Prostate gland (tissue), 2 donors: Measurements from ENCODE around the gene AK8. TPM values are rescaled to one million over a fixed set of nuclear protein-coding genes. Genes with fewer than 3 reads are reported as not detected.

Source experiments
- DNase-seq: peaks from one replicate; pipeline ENCODE4 v3.0.0-alpha.2; 2019; ENCODE audit warnings: low spot score
- H3K27ac ChIP-seq, 2 donors: fragments of 200-600 bp; sonication (generic); 2 replicates each; pipeline ENCODE4 v1.5.1; 2017 to 2019
- H3K27me3 ChIP-seq: fragments of 200-600 bp; sonication (generic); replicated peaks from 2 replicates; pipeline ENCODE4 v1.5.1; 2019; ENCODE audit not compliant: insufficient read depth
- H3K36me3 ChIP-seq, 2 donors: fragments of 200-600 bp; sonication (generic); 1 replicate in 1 of 2; 2 replicates in 1 of 2; pipeline versions ENCODE4 v1.5.1 to v1.8.1; 2017 to 2019
- H3K4me1 ChIP-seq: fragments of 200-600 bp; sonication (generic); replicated peaks from 2 replicates; pipeline ENCODE4 v1.5.1; 2019
- H3K4me3 ChIP-seq, 2 donors: fragments of 200-600 bp; sonication (generic); 2 replicates each; pipeline ENCODE4 v1.5.1; 2017 to 2019
- H3K9me3 ChIP-seq: fragments of 200-600 bp; sonication (generic); 2 replicates; pipeline ENCODE4 v1.5.1; 2017
- CTCF ChIP-seq, 4 experiments: fragments of 200-600 bp in 2 of 4; fragments of 450-650 bp in 2 of 4; sonication (generic) in 2 of 4; IDR thresholded peaks; 1 replicate in 3 of 4; 2 replicates in 1 of 4; pipeline ENCODE4 v1.5.1; 2016 to 2019; ENCODE audit warnings: antibody characterized with exemption in 4 of 4, mild to moderate bottlenecking in 2 of 4, moderate library complexity in 2 of 4
- POLR2A ChIP-seq: fragments of 450-650 bp; IDR thresholded peaks from one replicate; pipeline ENCODE4 v1.6.1; 2016; ENCODE audit warnings: antibody characterized with exemption, mild to moderate bottlenecking
- POLR2AphosphoS5 ChIP-seq: sonication (generic); formaldehyde crosslinking; IDR thresholded peaks from one replicate; pipeline ENCODE4 v1.6.1; 2017; ENCODE audit warnings: antibody characterized with exemption
- WGBS: methylation state at CpG from one replicate; pipeline ENCODE4 v1.1.5; 2018; 5-methylcytosine and 5-hydroxymethylcytosine counted together
- intact Hi-C: fragments of 100-400 bp; cut with DNase I; formaldehyde crosslinking; loops from one replicate; pipeline ENCODE4 v1.14.2; 2022
- total RNA-seq, 2 donors: library from RNA; depleted of rRNA; stranded (reverse); fragments of >200 nt; gene quantifications; one replicate each; pipeline ENCODE4 v1.1.0, GENCODE V29; 2016

The AK8 gene
- total RNA-seq, 2 donors from 2014 or later = 3.3 to 4.1 TPM

GRCh38 chr9:132748450-132748849 lies 129.6 kb downstream of the AK8 start:
- 53% methylated on average over 5 of the region's 5 CpGs for WGBS
- no peaks in the 10 kb centered on the region for H3K4me1 ChIP-seq

GRCh38 chr9:132745756-132746709 lies 132.1 kb downstream of the AK8 start:
- H3K36me3 ChIP-seq = no peaks in the 10 kb centered on the region
- intact Hi-C loops = no loop called here
- WGBS = 89% methylated on average over 19 of the region's 19 CpGs
- TF ChIP-seq POLR2A (no peak), POLR2AphosphoS5 (no peak), CTCF (IDR thresholded peaks at IDR 0.05) (no peak)
- DNase-seq = no peak
- H3K4me1 ChIP-seq = no peaks in the 10 kb centered on the region
- no peaks in the 10 kb centered on the region for H3K27me3 ChIP-seq
- no peak overlapping the region for H3K4me3 ChIP-seq
- H3K9me3 ChIP-seq = no peaks in the 10 kb centered on the region
- H3K27ac ChIP-seq = no peak overlapping the region

More at GRCh38 chr9:132748450-132748849, 129.6 kb downstream of the AK8 start:
- TF ChIP-seq CTCF (IDR thresholded peaks at IDR 0.05) (no peak), POLR2A (no peak), POLR2AphosphoS5 (no peak)
- no peaks in the 10 kb centered on the region for H3K9me3 ChIP-seq
- no peaks in the 10 kb centered on the region for H3K27me3 ChIP-seq
- no peak overlapping the region for H3K4me3 ChIP-seq
- intact Hi-C loops = no loop called here
- DNase-seq = no peak
- no peaks in the 10 kb centered on the region for H3K36me3 ChIP-seq
- H3K27ac ChIP-seq = no peak overlapping the region

DNA sequence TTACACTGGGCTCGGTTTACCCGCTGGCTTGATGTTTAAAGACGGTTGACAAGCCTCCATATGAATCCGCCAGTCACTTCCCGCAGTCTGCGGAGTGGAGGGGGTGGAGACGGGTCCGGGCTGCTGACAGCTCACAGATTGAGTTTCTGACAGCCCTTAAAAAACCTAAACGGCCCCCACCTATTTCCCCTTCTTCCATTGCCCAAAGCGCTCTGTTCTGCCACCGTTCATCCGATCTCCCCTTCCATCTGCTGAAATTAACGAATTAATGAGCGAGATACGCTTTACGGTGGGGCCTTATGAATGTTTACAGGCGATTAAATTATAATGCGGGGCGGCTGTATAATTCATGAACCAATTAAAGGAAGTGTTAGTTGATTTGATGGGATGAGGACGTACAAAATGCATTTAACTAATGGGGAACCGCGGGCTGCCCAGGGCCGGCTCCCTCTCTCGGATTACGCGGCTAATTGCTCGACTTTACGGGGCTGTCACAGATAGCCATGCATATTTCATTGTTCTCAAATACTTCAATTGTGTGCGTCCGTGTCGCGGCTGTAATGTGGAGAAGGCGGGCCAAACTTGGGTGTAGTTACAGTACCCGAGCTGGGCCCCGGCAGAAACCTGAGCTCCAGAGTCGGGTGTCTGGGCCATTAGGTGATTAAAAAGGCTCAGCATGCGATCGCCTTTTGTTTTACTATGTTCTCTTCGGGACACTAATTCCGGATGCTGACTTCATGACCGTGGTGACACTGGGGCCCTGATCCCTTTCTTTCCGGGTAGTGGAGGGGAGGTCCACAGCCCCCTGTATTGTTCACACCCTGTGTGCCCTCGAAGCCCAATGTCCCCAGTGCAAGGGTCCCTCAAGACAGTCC lies 133.0 kb downstream of the AK8 start:
- intact Hi-C loops = no loop called here
- DNase-seq = no peak
- no peaks in the 10 kb centered on the region for H3K4me1 ChIP-seq
- TF ChIP-seq POLR2A = no peak
- TF ChIP-seq POLR2AphosphoS5 = no peak
- no peak for TF ChIP-seq CTCF (IDR thresholded peaks at IDR 0.05)
- no peaks in the 10 kb centered on the region for H3K36me3 ChIP-seq
- WGBS = 16% methylated on average over 43 of the region's 43 CpGs
- H3K27me3 ChIP-seq = no peaks in the 10 kb centered on the region
- no peaks in the 10 kb centered on the region for H3K9me3 ChIP-seq
- H3K27ac ChIP-seq = no peak overlapping the region
- no peak overlapping the region for H3K4me3 ChIP-seq

DNA sequence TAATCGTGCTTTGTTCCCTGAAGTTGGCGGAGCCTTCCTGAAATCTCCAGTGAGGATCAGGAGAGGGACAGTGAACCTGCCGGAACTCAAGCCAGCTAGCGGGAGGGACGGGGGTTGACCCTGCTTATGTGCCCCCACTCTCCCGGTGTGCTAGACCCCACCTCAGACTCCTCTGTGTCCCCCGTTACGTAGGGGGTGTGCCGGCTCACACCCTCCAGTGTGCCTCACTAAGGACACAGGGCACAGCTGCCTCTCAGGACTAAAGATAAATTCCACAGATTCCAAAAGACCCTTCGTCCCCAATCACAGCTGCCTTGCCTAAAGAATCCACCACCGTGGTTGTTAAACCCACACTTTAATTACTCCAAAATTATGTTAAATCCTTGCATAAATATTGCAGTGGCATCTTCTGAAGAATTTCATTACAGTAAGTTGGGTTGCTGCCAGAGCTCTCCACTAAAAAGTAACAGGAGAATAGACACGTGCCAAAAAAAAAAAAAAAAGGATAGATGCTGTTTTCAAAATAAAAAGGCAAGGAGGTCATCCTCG lies 134.1 kb downstream of the AK8 start:
- H3K9me3 ChIP-seq = no peaks in the 10 kb centered on the region
- WGBS = 28% methylated on average over 13 of the region's 13 CpGs
- intact Hi-C loops = no loop called here
- no peak for DNase-seq
- TF ChIP-seq CTCF (IDR thresholded peaks at IDR 0.05) (no peak), POLR2A (no peak), POLR2AphosphoS5 (no peak)
- no peaks in the 10 kb centered on the region for H3K4me1 ChIP-seq
- no peaks in the 10 kb centered on the region for H3K36me3 ChIP-seq
- no peak overlapping the region for H3K4me3 ChIP-seq
- no peaks in the 10 kb centered on the region for H3K27me3 ChIP-seq
- no peak overlapping the region for H3K27ac ChIP-seq
